Activated naive CD8-positive, alpha-beta T cell treated with anti-CD3 and anti-CD28 coated beads for 36 hours (primary cell): ENCODE data around the gene CDKL4. TPM values are rescaled to one million over a fixed set of nuclear protein-coding genes. Genes with fewer than 3 reads are reported as not detected.
A peak's percentile ranks its signal among the peaks of the same experiment; 100 is the strongest.
"Not testable (repeated sequence)": the region's sequence is repeated elsewhere in the genome, so short reads cannot be mapped to it uniquely, and the experiment has no call there.

ENCODE experiments used
- DNase-seq: peaks from one replicate; pipeline ENCODE4 v3.0.0; 2021
- H3K27ac Mint-ChIP-seq: one replicate; pipeline ENCODE4 v1.8.0; 2022; ENCODE audit warnings: mild to moderate bottlenecking, moderate library complexity, mixed read lengths
- H3K27me3 Mint-ChIP-seq: one replicate; pipeline ENCODE4 v1.8.0; 2022; ENCODE audit warnings: mild to moderate bottlenecking, mixed read lengths
- H3K36me3 Mint-ChIP-seq: one replicate; pipeline ENCODE4 v1.8.0; 2021; ENCODE audit warnings: mild to moderate bottlenecking, mixed read lengths
- H3K4me1 Mint-ChIP-seq: one replicate; pipeline ENCODE4 v1.8.0; 2021; ENCODE audit warnings: mixed read lengths
- H3K4me3 Mint-ChIP-seq: one replicate; pipeline ENCODE4 v1.8.0; 2022; ENCODE audit warnings: mild to moderate bottlenecking, moderate library complexity, mixed read lengths
- H3K9me3 Mint-ChIP-seq: one replicate; pipeline ENCODE4 v1.8.0; 2022; ENCODE audit warnings: mixed read lengths
- total RNA-seq, 2 experiments: library from RNA; stranded (reverse); gene quantifications; one replicate each; pipeline ENCODE4 v1.2.3, GENCODE V29; 2021

CDKL4 gene
- total RNA-seq, 2 experiments from 2014 or later = 0.22 TPM; not detected in 1

- Mint-ChIP-seq H3K36me3 (no peaks in the 10 kb centered on the region), H3K4me3 (no peak overlapping the region), H3K4me1 (peaks cover 5% of the 10 kb centered on the region), H3K9me3 (no peaks in the 10 kb centered on the region), H3K27me3 (no peaks in the 10 kb centered on the region), H3K27ac (no peak overlapping the region)
- DNase-seq = no peak
These were observed 68.6 kb downstream of the CDKL4 start for GRCh38 chr2:39175026-39175812.

GRCh38 chr2:39174022-39174421 is 69.7 kb downstream of the CDKL4 start:
- Mint-ChIP-seq H3K9me3 (no peaks in the 10 kb centered on the region), H3K4me1 (peaks cover 5% of the 10 kb centered on the region), H3K27me3 (no peaks in the 10 kb centered on the region), H3K4me3 (no peak overlapping the region), H3K36me3 (no peaks in the 10 kb centered on the region), H3K27ac (no peak overlapping the region)
- DNase-seq = no peak

- DNase-seq, H3K36me3 Mint-ChIP-seq, H3K9me3 Mint-ChIP-seq, H3K4me3 Mint-ChIP-seq, H3K27me3 Mint-ChIP-seq, H3K27ac Mint-ChIP-seq: not testable (repeated sequence)
- peaks cover 11% of the 10 kb centered on the region for H3K4me1 Mint-ChIP-seq
These were observed 71.6 kb downstream of the CDKL4 start for GRCh38 chr2:39172047-39172706.

GRCh38 chr2:39171621-39172020 is 72.1 kb downstream of the CDKL4 start:
- H3K4me1 Mint-ChIP-seq = peaks cover 16% of the 10 kb centered on the region
- DNase-seq = no peak
- H3K27me3 Mint-ChIP-seq = no peaks in the 10 kb centered on the region
- H3K9me3 Mint-ChIP-seq = no peaks in the 10 kb centered on the region
- H3K27ac Mint-ChIP-seq = no peak overlapping the region
- H3K4me3 Mint-ChIP-seq = peak overlapping the region; percentile 3
- H3K36me3 Mint-ChIP-seq = no peaks in the 10 kb centered on the region

- Mint-ChIP-seq H3K4me3 (no peak overlapping the region), H3K36me3 (no peaks in the 10 kb centered on the region), H3K9me3 (no peaks in the 10 kb centered on the region), H3K27ac (no peak overlapping the region), H3K27me3 (no peaks in the 10 kb centered on the region), H3K4me1 (peaks cover 10% of the 10 kb centered on the region)
- no peak for DNase-seq
These were observed 79.7 kb downstream of the CDKL4 start for GRCh38 chr2:39164089-39164488.

- Mint-ChIP-seq H3K4me1 (no peaks in the 10 kb centered on the region), H3K9me3 (no peaks in the 10 kb centered on the region), H3K27me3 (no peaks in the 10 kb centered on the region), H3K27ac (no peak overlapping the region), H3K36me3 (no peaks in the 10 kb centered on the region), H3K4me3 (no peak overlapping the region)
- DNase-seq = no peak
These were observed 82.8 kb downstream of the CDKL4 start for GRCh38 chr2:39160982-39161381.

- no peak for DNase-seq
- Mint-ChIP-seq H3K36me3 (no peaks in the 10 kb centered on the region), H3K27me3 (no peaks in the 10 kb centered on the region), H3K27ac (no peak overlapping the region), H3K9me3 (no peaks in the 10 kb centered on the region), H3K4me1 (no peaks in the 10 kb centered on the region), H3K4me3 (no peak overlapping the region)
These were observed 84.5 kb downstream of the CDKL4 start for GRCh38 chr2:39159283-39159682.

- H3K9me3 Mint-ChIP-seq = no peaks in the 10 kb centered on the region
- H3K4me3 Mint-ChIP-seq = no peak overlapping the region
- no peaks in the 10 kb centered on the region for H3K4me1 Mint-ChIP-seq
- H3K36me3 Mint-ChIP-seq = no peaks in the 10 kb centered on the region
- no peaks in the 10 kb centered on the region for H3K27me3 Mint-ChIP-seq
- DNase-seq = no peak
- H3K27ac Mint-ChIP-seq = no peak overlapping the region
These were observed 85.4 kb downstream of the CDKL4 start for GRCh38 chr2:39158351-39158750.

- Mint-ChIP-seq H3K9me3 (no peaks in the 10 kb centered on the region), H3K27ac (no peak overlapping the region), H3K4me3 (no peak overlapping the region), H3K27me3 (no peaks in the 10 kb centered on the region), H3K4me1 (no peaks in the 10 kb centered on the region), H3K36me3 (no peaks in the 10 kb centered on the region)
- no peak for DNase-seq
These were observed 86.9 kb downstream of the CDKL4 start for GRCh38 chr2:39156846-39157245.

- DNase-seq = no peak
- H3K4me3 Mint-ChIP-seq = no peak overlapping the region
- no peaks in the 10 kb centered on the region for H3K36me3 Mint-ChIP-seq
- H3K27me3 Mint-ChIP-seq = no peaks in the 10 kb centered on the region
- H3K4me1 Mint-ChIP-seq = no peaks in the 10 kb centered on the region
- no peaks in the 10 kb centered on the region for H3K9me3 Mint-ChIP-seq
- H3K27ac Mint-ChIP-seq = no peak overlapping the region
These were observed 87.7 kb downstream of the CDKL4 start for GRCh38 chr2:39156107-39156506.

- H3K4me3 Mint-ChIP-seq, H3K36me3 Mint-ChIP-seq, H3K27ac Mint-ChIP-seq, H3K4me1 Mint-ChIP-seq, DNase-seq, H3K27me3 Mint-ChIP-seq, H3K9me3 Mint-ChIP-seq: not testable (repeated sequence)
These were observed 88.2 kb downstream of the CDKL4 start for GRCh38 chr2:39155573-39155972.

- no peak for DNase-seq
- Mint-ChIP-seq H3K4me3 (no peak overlapping the region), H3K36me3 (no peaks in the 10 kb centered on the region), H3K9me3 (no peaks in the 10 kb centered on the region), H3K4me1 (peaks cover 5% of the 10 kb centered on the region), H3K27ac (no peak overlapping the region), H3K27me3 (no peaks in the 10 kb centered on the region)
These were observed 88.8 kb downstream of the CDKL4 start for GRCh38 chr2:39154944-39155343.

GRCh38 chr2:39153312-39153711 is 90.5 kb downstream of the CDKL4 start:
- Mint-ChIP-seq H3K4me1 (peaks cover 5% of the 10 kb centered on the region), H3K27ac (no peak overlapping the region), H3K27me3 (no peaks in the 10 kb centered on the region), H3K36me3 (no peaks in the 10 kb centered on the region), H3K4me3 (no peak overlapping the region), H3K9me3 (no peaks in the 10 kb centered on the region)
- no peak for DNase-seq

- no peak for DNase-seq
- no peaks in the 10 kb centered on the region for H3K27me3 Mint-ChIP-seq
- peaks cover 1% of the 10 kb centered on the region for H3K9me3 Mint-ChIP-seq
- H3K36me3 Mint-ChIP-seq = no peaks in the 10 kb centered on the region
- H3K4me1 Mint-ChIP-seq = peaks cover 5% of the 10 kb centered on the region
- H3K4me3 Mint-ChIP-seq = no peak overlapping the region
- H3K27ac Mint-ChIP-seq = no peak overlapping the region
These were observed 91.3 kb downstream of the CDKL4 start for GRCh38 chr2:39152504-39152903.

- DNase-seq = no peak
- Mint-ChIP-seq H3K27me3 (no peaks in the 10 kb centered on the region), H3K4me3 (no peak overlapping the region), H3K4me1 (peaks cover 5% of the 10 kb centered on the region), H3K9me3 (peaks cover 1% of the 10 kb centered on the region), H3K36me3 (no peaks in the 10 kb centered on the region), H3K27ac (no peak overlapping the region)
These were observed 92.8 kb downstream of the CDKL4 start for GRCh38 chr2:39150890-39151497.
